Measurements from ENCODE around the gene PPP3CA.
"Not testable (repeated sequence)": the region's sequence is repeated elsewhere in the genome, so short reads cannot be mapped to it uniquely, and the experiment has no call there.

PPP3CA gene

GRCh38 chr4:101102114-101102742 lies 245.1 kb downstream of the PPP3CA start:
- DNase-seq (ENCODE audit: low read depth, low spot score), result no peak

DNA sequence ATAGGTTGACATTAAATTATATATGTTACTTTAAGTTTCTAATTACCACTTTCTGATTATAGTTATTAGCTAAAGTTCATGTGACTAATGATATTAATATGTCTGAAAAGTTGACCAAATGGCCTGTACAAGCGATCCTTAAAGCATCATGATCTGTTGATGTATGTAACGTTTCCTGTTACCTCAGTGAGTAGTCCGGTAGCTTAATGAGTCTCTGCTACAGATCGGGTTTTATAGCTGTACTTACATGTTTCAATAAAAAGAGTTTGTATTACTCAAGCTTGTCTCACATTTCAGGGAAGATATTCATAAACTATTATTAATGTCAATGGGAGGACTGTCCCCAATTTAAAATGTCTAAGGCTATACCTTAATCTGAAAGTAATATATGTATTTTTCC lies 246.3 kb downstream of the PPP3CA start:
- no peak for DNase-seq (ENCODE audit: low read depth, low spot score)

DNA sequence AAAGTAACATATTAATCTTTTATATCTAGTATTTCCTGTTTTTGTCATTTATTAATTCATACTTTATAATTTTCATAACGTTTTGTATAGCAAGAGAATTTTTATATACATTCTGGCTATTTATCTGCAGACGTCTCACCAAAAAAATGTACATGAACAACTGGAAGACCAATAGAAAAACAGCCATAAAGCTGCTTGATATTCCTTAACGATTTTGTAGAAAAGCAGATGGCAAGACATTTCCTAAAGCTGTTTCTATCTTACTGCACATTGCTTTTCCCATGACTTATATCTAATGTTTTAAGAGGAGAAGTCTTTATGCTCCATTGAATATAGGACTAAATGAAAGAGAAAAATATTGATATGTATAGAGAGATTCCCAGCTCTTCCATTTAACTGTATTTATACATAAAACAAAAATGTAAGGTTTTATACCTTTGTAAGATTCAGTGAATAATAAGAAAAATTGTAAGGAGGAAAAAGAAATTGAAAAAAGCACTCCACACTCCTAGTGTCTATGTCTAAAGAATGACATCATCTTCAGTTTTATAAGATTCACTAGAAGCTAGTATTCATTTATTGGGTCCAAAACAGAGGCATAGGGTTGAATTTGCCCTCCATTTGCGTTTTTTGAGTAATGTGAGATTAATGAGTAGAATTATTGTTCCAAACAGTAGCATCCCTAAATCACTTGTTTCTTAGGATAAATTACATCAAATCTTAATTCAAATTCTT lies 248.5 kb downstream of the PPP3CA start:
- DNase-seq (ENCODE audit: low read depth, low spot score), result no peak

GRCh38 chr4:101092609-101093008 lies 254.7 kb downstream of the PPP3CA start:
- not testable (repeated sequence) for DNase-seq (ENCODE audit: low read depth, low spot score)

- DNase-seq (ENCODE audit: low read depth, low spot score), result no peak
Observed at GRCh38 chr4:101089168-101089567, 258.2 kb downstream of the PPP3CA start.

- DNase-seq (ENCODE audit: low read depth, low spot score), result peak; percentile 23
Observed at GRCh38 chr4:101086801-101087586, 260.3 kb downstream of the PPP3CA start.

DNA sequence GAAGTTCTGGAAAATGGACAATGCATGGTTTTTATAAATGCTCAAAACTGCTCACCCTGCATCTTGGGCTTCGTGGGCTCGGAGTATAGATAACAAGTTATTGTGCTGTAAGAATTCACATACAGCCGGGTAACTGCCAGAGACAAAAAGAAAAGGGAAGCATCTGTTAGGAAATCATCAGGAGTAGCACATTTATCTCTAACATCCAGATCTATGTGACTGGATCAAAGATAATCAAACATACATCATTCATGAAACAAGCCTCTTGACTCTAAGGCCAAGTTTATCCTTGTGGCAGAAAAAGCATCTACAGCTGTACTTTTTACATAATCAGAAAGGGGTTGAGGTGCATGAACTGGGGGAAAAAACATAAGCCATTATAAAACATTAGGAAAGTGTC lies 264.2 kb downstream of the PPP3CA start:
- no peak for DNase-seq (ENCODE audit: low read depth, low spot score)

DNA sequence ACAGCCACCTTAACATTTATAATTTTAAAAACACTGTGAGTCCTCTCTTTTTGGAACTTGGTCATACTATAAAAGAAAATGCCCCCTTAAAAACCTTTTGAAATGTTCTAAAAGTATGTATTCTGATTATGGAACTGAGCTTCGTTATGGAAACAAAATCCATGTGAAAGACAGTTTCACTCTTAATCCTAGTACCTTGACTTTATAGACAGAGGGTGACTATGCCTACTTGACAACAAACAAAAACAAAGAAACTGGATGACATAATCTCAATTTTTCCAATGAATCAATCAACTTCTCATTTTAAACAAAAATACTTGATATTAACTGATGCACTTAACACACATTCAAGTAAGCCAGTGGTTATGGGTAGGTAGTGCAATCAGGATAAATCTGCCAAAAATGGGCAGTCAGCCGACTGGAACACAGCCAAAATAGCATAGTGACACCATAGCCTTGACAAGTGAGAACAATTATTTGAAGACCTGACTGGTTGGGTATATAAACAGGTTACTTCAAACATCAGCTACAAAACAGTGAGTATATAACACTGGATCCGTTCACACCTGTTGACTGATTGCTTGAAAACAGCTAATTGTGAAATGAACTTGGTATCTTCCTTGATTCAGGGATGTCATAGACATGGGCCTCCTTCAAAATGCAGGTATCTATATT lies 265.5 kb downstream of the PPP3CA start:
- no peak for DNase-seq (ENCODE audit: low read depth, low spot score)

DNA sequence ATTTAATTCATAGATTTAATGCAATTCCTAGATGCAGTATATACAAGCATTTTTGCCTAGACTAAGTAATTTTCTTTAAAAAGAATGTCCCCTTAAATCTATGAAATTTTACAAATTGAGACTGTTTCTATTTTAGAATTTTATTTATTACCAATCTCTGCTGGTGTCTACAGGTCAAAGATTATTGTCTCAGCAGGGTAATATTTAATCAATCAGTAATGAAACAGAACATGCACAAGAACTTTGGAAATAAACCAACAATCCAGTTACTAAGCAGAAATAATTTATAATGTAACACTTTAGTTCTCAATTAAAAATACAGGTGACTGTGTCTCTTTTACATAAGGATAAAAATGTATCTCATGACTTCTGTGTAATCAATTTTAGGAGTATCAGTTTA lies 266.2 kb downstream of the PPP3CA start:
- DNase-seq (ENCODE audit: low read depth, low spot score), result no peak

DNA sequence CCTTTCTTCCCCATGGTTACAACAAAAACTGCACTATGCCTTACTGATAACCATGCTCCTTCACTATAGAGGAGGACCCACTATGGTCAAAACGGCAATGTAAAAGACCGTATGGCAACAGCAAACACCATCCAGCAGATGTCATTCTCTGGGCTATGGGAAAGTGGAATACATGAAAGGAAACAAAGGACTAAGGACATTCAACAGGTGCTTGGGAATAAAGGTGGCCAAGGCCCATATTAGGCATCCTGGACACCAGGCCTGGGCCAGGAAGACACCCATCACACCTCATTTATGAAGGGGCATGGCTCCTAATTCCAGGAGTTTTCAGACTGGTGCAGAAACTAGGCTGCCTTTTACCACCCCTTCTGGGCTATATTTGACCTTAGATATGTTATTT lies 268.4 kb downstream of the PPP3CA start:
- no peak for DNase-seq (ENCODE audit: low read depth, low spot score)

DNA sequence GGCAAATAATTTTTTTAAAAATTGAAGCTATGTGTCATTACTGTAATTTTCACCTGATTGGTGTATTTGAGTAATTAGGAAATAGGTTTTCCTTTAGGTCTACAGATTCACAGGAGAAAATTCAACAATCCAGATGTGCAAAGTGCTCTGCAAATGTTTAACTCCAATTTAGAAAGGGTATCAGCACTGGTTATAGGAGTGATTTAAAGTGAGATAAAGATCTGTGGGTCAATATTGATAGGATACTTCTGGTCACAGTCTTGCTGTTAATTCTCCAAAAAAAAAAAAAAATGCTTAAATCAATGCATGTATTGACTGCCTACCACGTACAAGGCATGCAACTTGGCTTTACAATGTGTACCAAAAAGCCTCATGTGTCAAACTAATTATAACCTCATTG lies 271.3 kb downstream of the PPP3CA start:
- no peak for DNase-seq (ENCODE audit: low read depth, low spot score)

GRCh38 chr4:101075536-101075935 lies 271.8 kb downstream of the PPP3CA start:
- DNase-seq (ENCODE audit: low read depth, low spot score), result no peak

GRCh38 chr4:101074326-101074725 lies 273.0 kb downstream of the PPP3CA start:
- DNase-seq (ENCODE audit: low read depth, low spot score), result no peak

DNA sequence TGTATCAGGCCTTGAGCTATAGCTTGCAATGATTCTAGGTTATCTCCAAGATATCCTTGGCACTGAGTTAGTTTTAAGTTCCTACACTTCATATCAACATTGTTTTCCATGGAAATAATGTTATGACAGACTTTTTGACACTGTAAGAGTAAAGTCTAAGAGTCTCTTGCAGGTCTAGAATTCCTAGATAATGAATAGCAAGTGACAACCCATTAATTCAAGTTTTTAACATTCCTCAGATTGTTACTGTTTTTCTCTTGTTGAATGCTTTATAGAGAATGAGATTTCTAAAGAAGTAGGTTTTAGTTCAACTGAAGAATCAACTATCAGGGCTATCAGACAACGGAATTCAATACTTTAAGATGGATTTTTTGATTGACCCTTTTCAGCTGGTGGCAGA lies 276.1 kb downstream of the PPP3CA start:
- DNase-seq (ENCODE audit: low read depth, low spot score), result no peak

GRCh38 chr4:101068115-101068514 lies 279.2 kb downstream of the PPP3CA start:
- no peak for DNase-seq (ENCODE audit: low read depth, low spot score)

GRCh38 chr4:101067383-101067782 lies 279.9 kb downstream of the PPP3CA start:
- no peak for DNase-seq (ENCODE audit: low read depth, low spot score)

DNA sequence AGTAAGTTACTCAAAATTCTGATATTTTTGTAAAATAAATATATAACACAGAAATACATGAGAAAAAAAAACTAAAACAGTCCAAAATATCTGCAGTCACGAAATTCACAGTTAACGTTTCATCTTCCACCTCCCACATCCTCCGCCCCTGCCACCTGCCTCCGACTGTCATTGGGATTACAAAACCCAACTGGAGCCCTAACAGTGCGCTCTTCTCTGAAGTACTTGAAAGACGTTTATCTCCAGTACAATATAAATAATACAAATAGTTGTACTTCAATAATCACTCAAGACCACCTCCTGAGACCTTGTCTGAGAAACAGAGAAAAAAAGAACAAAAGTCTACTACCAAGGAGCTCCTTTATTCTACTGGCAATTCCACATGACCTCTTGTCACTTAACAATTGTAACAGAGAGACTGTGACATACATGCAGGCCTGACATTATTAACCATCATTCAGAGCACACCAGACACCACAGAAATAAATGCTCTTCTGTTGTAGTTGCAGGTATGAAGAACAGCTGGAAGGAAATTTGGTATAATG lies 280.6 kb downstream of the PPP3CA start:
- no peak for DNase-seq (ENCODE audit: low read depth, low spot score)

GRCh38 chr4:101065935-101066485 lies 281.3 kb downstream of the PPP3CA start:
- no peak for DNase-seq (ENCODE audit: low read depth, low spot score)

DNA sequence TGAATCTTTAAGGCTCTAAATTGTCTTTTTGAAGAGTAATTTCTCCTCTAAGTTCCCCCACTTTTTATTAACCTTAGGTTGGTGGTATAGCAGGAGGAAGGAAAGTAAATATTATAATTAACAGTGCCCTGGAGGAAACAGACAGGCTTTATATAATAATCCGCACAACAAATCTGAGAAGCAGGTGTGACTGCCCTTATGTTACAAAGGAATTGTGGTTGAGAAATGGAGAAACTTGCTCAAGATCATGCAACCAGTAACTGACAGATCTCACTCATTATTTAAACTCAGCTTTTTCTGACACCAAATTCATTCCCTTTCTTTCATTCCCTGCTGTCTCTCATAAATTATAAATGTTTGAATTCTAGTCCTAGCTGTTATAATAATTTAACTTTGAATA lies 282.0 kb downstream of the PPP3CA start:
- DNase-seq (ENCODE audit: low read depth, low spot score), result no peak

DNA sequence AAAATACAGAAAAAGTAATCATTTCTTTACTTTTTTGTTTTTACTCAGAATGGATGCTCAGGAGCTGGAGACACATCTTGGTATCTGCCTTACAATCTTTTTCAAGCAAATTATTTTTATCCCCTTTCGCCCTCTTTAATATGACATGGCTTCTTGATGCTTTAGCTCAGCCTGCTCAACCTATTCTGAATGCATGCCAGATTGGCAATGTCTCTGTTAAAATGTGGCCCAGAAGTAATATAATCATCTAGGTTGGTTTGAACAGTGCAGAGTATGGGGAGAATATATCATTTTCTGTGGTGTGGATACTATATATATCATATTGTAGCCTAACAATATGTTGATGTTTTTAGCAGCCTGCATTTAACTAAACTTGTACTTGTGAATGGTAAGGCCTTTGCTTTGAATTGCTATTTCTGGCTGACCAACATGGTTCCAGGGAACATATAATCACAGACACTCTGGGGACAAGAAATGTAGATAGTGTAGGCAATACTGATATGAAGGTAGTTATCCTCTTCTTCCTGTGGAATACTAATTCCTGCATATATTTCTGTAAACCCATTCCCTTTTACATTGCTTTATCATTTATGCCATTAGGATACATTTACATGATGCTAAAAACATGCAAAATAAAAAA lies 282.7 kb downstream of the PPP3CA start:
- DNase-seq (ENCODE audit: low read depth, low spot score), result no peak

- DNase-seq (ENCODE audit: low read depth, low spot score), result no peak
Observed at GRCh38 chr4:101055392-101055791, 291.9 kb downstream of the PPP3CA start.

Measured in iPS DF 19.7 (cell line).